GM23338 (cell line): Measurements from ENCODE around the gene FGGY. TPM values are rescaled to one million over a fixed set of nuclear protein-coding genes. Genes with fewer than 3 reads are reported as not detected.

Experiments
- ATAC-seq: fragments of 200-7000 bp; cut with Tn5 transposase; 3 replicates; pipeline ENCODE4 v1.9.1; 2020
- DNase-seq: peaks from one replicate; pipeline ENCODE4 v3.0.0-alpha.2; 2015; ENCODE audit warnings: low spot score
- H2AFZ ChIP-seq: fragments of 200-600 bp; sonication (generic); 2 replicates; pipeline ENCODE4 v1.8.0; 2016; ENCODE audit warnings: antibody characterized with exemption, mild to moderate bottlenecking, moderate library complexity
- H3F3A ChIP-seq: fragments of 200-600 bp; sonication (generic); replicated peaks from 2 replicates; pipeline ENCODE4 v1.8.0; 2017; ENCODE audit warnings: antibody characterized with exemption, mixed run types, low read depth
- H3K27ac ChIP-seq: fragments of 200-600 bp; sonication (generic); 2 replicates; pipeline ENCODE4 v1.6.1; 2016; ENCODE audit warnings: low read depth
- H3K27me3 ChIP-seq: fragments of 200-600 bp; sonication (generic); 2 replicates; pipeline ENCODE4 v1.8.0; 2016; ENCODE audit warnings: mild to moderate bottlenecking, mixed run types, moderate library complexity; ENCODE audit not compliant: insufficient read depth
- H3K36me3 ChIP-seq: fragments of 200-600 bp; sonication (generic); 2 replicates; pipeline ENCODE4 v1.8.0; 2016; ENCODE audit warnings: mild to moderate bottlenecking; ENCODE audit not compliant: insufficient read depth
- H3K4me1 ChIP-seq: fragments of 200-600 bp; sonication (generic); 2 replicates; pipeline ENCODE4 v1.8.0; 2016; ENCODE audit warnings: mild to moderate bottlenecking, moderate library complexity; ENCODE audit not compliant: insufficient read depth
- H3K4me2 ChIP-seq: fragments of 200-600 bp; sonication (generic); 2 replicates; pipeline ENCODE4 v1.7.1; 2017; ENCODE audit warnings: mixed run types
- H3K4me3 ChIP-seq: fragments of 200-600 bp; sonication (generic); 2 replicates; pipeline ENCODE4 v1.6.1; 2016; ENCODE audit warnings: mixed run types
- H3K79me2 ChIP-seq: fragments of 200-600 bp; sonication (generic); replicated peaks from 2 replicates; pipeline ENCODE4 v1.8.0; 2017; ENCODE audit warnings: mild to moderate bottlenecking; ENCODE audit not compliant: insufficient read depth
- H3K9me2 ChIP-seq: fragments of 200-600 bp; sonication (generic); 2 replicates; pipeline ENCODE4 v1.8.0; 2017; ENCODE audit not compliant: insufficient read depth
- H4K20me1 ChIP-seq: fragments of 200-600 bp; sonication (generic); replicated peaks from 2 replicates; pipeline ENCODE4 v1.8.0; 2017; ENCODE audit warnings: mild to moderate bottlenecking; ENCODE audit not compliant: insufficient read depth
- H3K27ac Mint-ChIP-seq: 2 replicates; pipeline ENCODE4 v1.8.0; 2020; ENCODE audit warnings: inconsistent platforms, mild to moderate bottlenecking, moderate library complexity, mixed read lengths
- H3K27me3 Mint-ChIP-seq: 3 replicates; pipeline ENCODE4 v1.8.0; 2022; ENCODE audit warnings: low read depth, mild to moderate bottlenecking, moderate library complexity, mixed read lengths, inconsistent platforms; ENCODE audit not compliant: insufficient read depth, poor library complexity
- H3K36me3 Mint-ChIP-seq: 3 replicates; pipeline ENCODE4 v1.8.0; 2021; ENCODE audit warnings: low read depth, mild to moderate bottlenecking, inconsistent platforms, moderate library complexity, mixed read lengths
- H3K4me1 Mint-ChIP-seq: 3 replicates; pipeline ENCODE4 v1.8.0; 2020; ENCODE audit warnings: mild to moderate bottlenecking, inconsistent platforms, mixed read lengths
- H3K4me3 Mint-ChIP-seq: 3 replicates; pipeline ENCODE4 v1.8.0; 2021; ENCODE audit warnings: moderate library complexity, mild to moderate bottlenecking, inconsistent platforms, mixed read lengths
- H3K9me3 Mint-ChIP-seq: 3 replicates; pipeline ENCODE4 v1.8.0; 2020; ENCODE audit warnings: moderate library complexity, mild to moderate bottlenecking, inconsistent platforms, mixed read lengths
- CREB1 ChIP-seq: fragments of 250-450 bp; sonication (Bioruptor Pico); IDR thresholded peaks from 2 replicates; pipeline ENCODE4 v1.5.0; 2020; ENCODE audit warnings: low read depth, mild to moderate bottlenecking, moderate library complexity
- CTCF ChIP-seq, 2 experiments: fragments of 200-600 bp in 1 of 2; sonication (generic) in 1 of 2; conservative IDR thresholded peaks; 2 replicates each; pipeline versions ENCODE4 v1.5.1 to v1.6.1; 2016 to 2017; ENCODE audit warnings: antibody characterized with exemption in 2 of 2, low read depth in 2 of 2, mild to moderate bottlenecking in 2 of 2, moderate library complexity in 1 of 2
- ETS1 ChIP-seq: IDR thresholded peaks from 2 replicates; pipeline ENCODE4 v1.6.1; 2016; ENCODE audit warnings: antibody characterized with exemption
- EZH2 ChIP-seq: fragments of 200-600 bp; sonication (generic); IDR thresholded peaks from one replicate; pipeline ENCODE4 v1.8.0; 2017; ENCODE audit warnings: antibody characterized with exemption, mild to moderate bottlenecking, low read depth; ENCODE audit not compliant: unreplicated experiment
- EZH2phosphoT487 ChIP-seq: fragments of 200-600 bp; sonication (generic); IDR thresholded peaks from one replicate; pipeline ENCODE4 v1.8.1; 2018; ENCODE audit warnings: antibody characterized with exemption; ENCODE audit not compliant: unreplicated experiment
- JUNB ChIP-seq: IDR thresholded peaks from one replicate; pipeline ENCODE4 v1.6.1; 2016; ENCODE audit warnings: antibody characterized with exemption; ENCODE audit not compliant: unreplicated experiment
- NANOG ChIP-seq: IDR thresholded peaks from 2 replicates; pipeline ENCODE4 v1.6.1; 2016; ENCODE audit warnings: antibody characterized with exemption, borderline replicate concordance
- POLR2AphosphoS5 ChIP-seq: IDR thresholded peaks from 2 replicates; pipeline ENCODE4 v1.6.1; 2016; ENCODE audit warnings: antibody characterized with exemption, low read depth
- REST ChIP-seq: IDR thresholded peaks from one replicate; pipeline ENCODE4 v1.6.1; 2018; ENCODE audit warnings: antibody characterized with exemption; ENCODE audit not compliant: unreplicated experiment
- STAT1 ChIP-seq: IDR thresholded peaks from one replicate; pipeline ENCODE4 v1.6.1; 2016; ENCODE audit warnings: antibody characterized with exemption; ENCODE audit not compliant: unreplicated experiment
- ZNF114 ChIP-seq: fragments of 250-450 bp; sonication (Bioruptor Pico); IDR thresholded peaks from 2 replicates; pipeline ENCODE4 v1.5.0; 2020; ENCODE audit warnings: mild to moderate bottlenecking, moderate library complexity
- ZNF331 ChIP-seq: fragments of 250-450 bp; sonication (Bioruptor Pico); IDR thresholded peaks from 2 replicates; pipeline ENCODE4 v1.5.0; 2020; ENCODE audit warnings: low read depth, mild to moderate bottlenecking, moderate library complexity
- ZNF462 ChIP-seq: fragments of 250-450 bp; sonication (Bioruptor Pico); IDR thresholded peaks from 2 replicates; pipeline ENCODE4 v1.5.0; 2020; ENCODE audit warnings: mild to moderate bottlenecking, moderate library complexity
- polyA plus RNA-seq: library from polyadenylated mRNA; unstranded; fragments of >200 nt; fragmentation: Nextera tagmentation; extraction: Ambion mirVana; gene quantifications from 2 replicates; pipeline ENCODE4 v1.2.1, GENCODE V29; 2016
- total RNA-seq: library from RNA; depleted of rRNA; stranded (reverse); fragments of >200 nt; shearing (Covaris generic); gene quantifications from 2 replicates; pipeline ENCODE4 v1.2.3, GENCODE V29; 2014

Gene FGGY
- total and polyA plus RNA-seq, 2 experiments from 2014 or later: 10.9 to 21.4 TPM

GRCh38 chr1:59605184-59605583 is 308.3 kb downstream of the FGGY start:
- no peaks in the 10 kb centered on the region for H3K36me3 ChIP-seq
- Mint-ChIP-seq H3K36me3 (peaks cover 24% of the 10 kb centered on the region), H3K9me3 (peaks cover 15% of the 10 kb centered on the region), H3K4me3 (no peak overlapping the region), H3K27ac (no peak overlapping the region), H3K27me3 (no peaks in the 10 kb centered on the region), H3K4me1 (peaks cover 7% of the 10 kb centered on the region)
- H3K4me2 ChIP-seq: no peak overlapping the region
- no peaks in the 10 kb centered on the region for H3K79me2 ChIP-seq
- no peak for ATAC-seq
- no peak for DNase-seq
- no peak for TF ChIP-seq JUNB
- TF ChIP-seq ZNF331 (CRISPR knock-in tag): no peak
- no peak for TF ChIP-seq ETS1
- TF ChIP-seq ZNF462: no peak
- no peak for TF ChIP-seq POLR2AphosphoS5
- TF ChIP-seq REST: no peak
- TF ChIP-seq ZNF114 (CRISPR knock-in tag): no peak
- no peak for TF ChIP-seq EZH2phosphoT487
- TF ChIP-seq NANOG: no peak
- TF ChIP-seq STAT1: no peak
- TF ChIP-seq EZH2: no peak
- TF ChIP-seq CREB1 (CRISPR knock-in tag): no peak
- no peak for TF ChIP-seq CTCF (conservative IDR thresholded peaks at IDR 0.05; ENCODE audit: low read depth in 2 of 2)
- H2AFZ ChIP-seq: no peak overlapping the region
- no peaks in the 10 kb centered on the region for H3F3A ChIP-seq
- H4K20me1 ChIP-seq: no peaks in the 10 kb centered on the region
- H3K9me2 ChIP-seq: peaks cover 2% of the 10 kb centered on the region; the same call in 1 of the 2 replicates
- 0 out of 2 replicates have a peak, but pooled peaks cover 7% of the 10 kb centered on the region for H3K4me1 ChIP-seq
- no peaks in the 10 kb centered on the region for H3K27me3 ChIP-seq
- H3K4me3 ChIP-seq: no peak overlapping the region
- H3K27ac ChIP-seq: no peak overlapping the region
